HG03025 (cell line): ENCODE measurements around the gene B4GALNT3.
"Not testable (repeated sequence)": the region's sequence is repeated elsewhere in the genome, so short reads cannot be mapped to it uniquely, and the experiment has no call there.

Source experiments
- ATAC-seq: cut with Tn5 transposase; IDR thresholded peaks from one replicate; pipeline ENCODE4 v1.9.1; 2021; ENCODE audit warnings: mild to moderate bottlenecking, moderate library complexity; ENCODE audit not compliant: unreplicated experiment, low FRiP score

B4GALNT3 gene

DNA sequence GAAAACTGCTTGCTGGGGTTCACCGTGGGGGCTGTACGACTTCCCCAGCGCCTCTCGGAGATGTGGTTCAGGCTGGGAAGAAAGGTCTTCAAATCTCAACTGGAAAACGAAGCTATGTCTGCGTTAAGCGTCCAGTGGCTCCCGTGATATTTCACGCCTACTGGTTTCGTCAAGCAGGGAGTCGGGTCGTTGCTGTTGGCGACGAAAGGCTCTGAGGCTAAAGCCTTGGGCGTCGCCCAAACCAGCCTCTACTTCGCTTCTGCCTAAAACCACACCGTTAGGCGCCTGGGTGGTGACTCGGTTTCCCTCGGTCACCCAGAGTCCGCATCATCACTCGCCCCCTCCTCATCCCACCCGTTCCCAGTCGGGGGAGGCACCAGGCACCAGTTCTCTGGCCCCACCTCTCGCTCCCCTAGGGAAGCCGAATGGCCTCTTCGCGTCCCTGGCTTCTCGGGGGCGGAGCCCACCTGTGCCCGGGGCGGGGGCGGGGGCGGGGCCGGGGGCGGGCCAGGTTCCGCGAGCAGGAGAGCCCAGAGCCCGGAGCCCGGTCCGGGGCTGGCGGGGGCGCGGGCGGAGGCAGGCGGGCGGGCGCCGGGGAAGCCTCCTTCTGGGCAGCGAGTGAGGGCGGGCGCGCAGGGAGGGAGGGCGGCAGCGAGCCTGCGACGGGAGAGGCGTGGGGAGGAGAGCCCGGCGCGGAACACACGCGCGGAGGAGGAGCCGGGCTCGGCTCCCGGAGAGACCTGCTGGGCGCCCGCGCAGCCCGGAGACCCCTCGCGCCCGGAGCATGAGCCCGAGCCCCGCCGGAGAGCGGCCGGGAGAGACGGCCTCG lies at the start of gene B4GALNT3:
Gene B4GALNT3, plus strand, starts transcription at position 510 of the 829 bp plus-strand sequence. CDS start 438 bp downstream, outside the sequence.
- ATAC-seq = no peak

DNA sequence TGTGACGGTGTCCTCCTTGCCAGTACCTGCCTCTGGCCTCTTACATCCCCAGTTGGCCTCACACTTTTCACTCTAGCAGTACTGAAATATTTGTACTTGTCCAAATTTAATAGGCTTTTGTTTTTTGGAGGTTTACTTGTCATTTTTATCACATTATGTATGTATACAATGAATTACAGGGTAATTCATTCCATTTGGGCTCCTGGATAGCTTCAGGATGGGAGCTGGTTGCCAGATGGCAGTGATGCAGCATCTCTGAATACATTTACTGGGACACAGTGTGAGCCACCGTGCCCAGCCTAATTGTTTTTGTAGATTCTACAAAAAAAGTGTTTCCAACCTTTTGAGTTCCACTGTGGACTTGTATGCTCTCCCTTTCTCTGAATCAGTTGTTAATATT lies 44.9 kb upstream of the B4GALNT3 start:
- no peak for ATAC-seq

DNA sequence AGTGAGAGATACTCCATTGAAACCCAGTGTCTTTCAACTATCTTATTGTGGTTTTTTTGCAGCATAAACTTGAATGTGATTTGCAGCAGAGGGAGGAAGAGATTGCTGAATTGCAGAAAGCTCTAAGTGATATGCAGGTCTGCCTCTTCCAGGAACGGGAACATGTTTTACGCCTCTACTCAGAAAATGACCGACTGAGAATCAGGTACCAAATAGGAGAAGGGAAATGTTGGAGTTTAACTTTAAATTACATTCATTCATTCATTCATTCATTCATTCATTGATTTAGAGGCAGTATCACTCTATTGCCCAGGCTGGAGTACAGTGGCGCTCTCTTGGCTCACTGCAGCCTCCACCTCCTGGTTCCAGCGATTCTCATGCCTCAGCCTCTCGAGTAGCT lies 41.3 kb upstream of the B4GALNT3 start:
- no peak for ATAC-seq

DNA sequence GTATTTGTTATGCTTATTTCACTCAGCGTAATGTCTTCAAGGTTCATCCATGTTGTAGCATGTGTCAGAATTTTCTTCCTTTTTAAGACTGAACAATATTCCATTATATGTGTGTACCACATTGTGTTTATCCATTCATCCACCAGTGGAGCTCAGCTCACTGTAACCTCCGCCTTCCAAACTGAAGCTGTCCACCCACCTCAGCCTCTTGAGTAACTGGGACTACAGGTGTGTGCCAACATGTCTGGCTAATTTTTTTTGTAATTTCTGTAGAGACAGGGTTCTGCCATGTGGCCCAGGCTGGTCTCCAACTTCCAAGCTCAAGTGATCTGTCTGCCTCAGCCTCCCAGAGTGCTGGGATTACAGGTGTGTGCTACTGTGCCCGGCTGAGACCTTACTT lies 37.2 kb upstream of the B4GALNT3 start:
- no peak for ATAC-seq

DNA sequence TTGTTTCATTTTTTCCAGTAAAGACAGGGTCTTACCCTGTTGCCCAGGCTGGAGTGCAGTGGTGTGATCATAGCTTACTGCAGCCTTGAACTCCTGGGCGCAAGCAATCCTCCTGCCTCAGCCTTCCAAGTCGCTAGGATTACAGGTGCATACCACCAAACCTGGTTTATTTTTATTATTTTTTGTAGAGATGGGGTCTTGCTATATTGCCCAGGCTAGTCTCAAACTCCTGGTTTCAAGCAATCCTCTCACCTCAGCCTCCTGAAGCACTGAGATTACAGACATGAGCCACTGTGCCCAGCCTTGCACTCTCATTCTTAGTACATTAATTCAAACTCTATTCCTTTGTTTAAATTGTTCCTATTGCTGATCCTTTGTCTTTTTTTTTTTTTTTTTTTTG lies 24.0 kb upstream of the B4GALNT3 start:
- ATAC-seq = not testable (repeated sequence)

DNA sequence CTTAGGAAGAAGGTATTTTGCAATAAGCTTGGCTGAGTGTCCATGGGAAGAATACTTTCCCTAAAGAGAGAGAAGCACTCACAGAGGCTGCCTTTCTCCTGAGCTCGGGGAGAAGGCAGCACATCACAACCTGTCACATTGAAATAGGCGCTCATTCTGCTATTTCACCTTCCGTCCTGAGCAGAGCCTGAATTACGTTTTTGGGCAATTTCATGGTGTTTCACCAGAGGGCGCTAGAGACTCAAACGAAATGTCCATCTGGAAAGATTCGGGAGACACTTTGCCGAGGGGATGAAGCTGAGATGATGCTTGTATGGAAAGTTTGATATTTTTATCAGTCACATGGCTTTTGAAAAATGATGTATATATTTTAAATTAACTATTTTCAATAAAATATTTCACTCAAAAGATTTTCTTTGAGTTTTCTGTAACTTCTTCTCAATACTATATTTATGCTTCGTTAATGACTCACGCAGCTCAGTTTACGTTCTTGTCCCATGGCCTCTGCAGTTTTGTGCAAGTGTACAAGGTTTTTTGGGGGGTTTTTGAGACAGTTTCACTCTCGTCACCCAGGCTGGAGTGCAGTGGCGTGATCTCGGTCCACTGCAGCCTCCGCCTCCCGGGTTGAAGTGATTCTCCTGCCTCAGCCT lies 17.4 kb upstream of the B4GALNT3 start:
- ATAC-seq = no peak

DNA sequence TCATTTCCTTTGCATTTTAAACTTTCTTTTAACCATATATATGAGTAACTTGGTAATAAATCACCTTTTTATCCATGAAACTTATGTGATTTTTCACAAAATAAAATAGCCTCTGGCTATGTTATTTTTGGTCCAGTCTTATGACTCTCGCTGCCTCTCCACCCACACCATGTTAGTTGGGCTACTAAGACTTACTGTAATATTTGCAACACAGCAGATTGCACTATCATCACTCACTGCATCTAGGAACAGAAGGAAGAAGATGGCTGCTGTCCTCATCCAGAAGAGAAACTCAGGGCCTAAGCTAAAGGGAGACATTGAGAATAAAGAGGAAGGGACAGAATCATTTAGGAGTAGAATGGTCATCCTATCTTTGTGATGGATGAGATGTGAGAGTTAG lies 12.6 kb upstream of the B4GALNT3 start:
- no peak for ATAC-seq

DNA sequence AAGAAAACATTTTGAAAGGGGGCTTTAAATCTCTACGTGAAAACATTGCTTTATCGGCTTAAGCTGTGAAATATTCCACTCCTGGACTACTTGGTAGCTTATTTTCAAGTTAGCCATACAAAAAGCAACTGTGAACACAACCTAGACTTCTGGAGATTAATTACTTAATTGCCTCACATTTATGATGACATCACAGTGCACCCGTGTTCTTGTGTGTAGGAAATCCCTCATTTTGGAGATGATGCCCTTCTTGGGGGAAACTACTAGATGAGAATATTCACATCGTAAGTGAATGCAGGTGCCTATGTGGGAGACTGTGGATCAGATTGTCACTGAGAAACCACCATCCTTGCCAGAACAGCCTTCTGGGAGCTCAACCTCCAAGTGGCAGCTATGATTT lies 10.5 kb upstream of the B4GALNT3 start:
- no peak for ATAC-seq

DNA sequence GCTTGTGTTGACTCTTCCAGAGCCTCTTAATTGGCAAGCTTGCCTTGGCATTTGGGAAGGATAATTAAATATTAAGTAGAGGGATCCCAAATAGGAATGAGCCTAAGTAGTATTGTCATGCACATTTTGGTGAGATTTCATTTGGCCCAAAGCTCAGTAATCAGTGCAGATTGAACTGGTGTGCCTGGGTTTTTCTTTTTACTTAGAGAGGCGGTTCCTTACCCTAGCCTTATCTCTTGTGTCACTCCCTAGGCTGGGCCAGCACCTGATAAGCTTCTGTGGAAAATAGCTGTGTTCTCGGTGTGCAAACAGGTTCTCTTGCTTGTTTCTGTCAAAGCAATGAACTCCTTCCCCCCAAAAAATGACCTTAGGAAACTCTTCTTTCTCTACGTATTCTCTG lies 9.3 kb upstream of the B4GALNT3 start:
- no peak for ATAC-seq

DNA sequence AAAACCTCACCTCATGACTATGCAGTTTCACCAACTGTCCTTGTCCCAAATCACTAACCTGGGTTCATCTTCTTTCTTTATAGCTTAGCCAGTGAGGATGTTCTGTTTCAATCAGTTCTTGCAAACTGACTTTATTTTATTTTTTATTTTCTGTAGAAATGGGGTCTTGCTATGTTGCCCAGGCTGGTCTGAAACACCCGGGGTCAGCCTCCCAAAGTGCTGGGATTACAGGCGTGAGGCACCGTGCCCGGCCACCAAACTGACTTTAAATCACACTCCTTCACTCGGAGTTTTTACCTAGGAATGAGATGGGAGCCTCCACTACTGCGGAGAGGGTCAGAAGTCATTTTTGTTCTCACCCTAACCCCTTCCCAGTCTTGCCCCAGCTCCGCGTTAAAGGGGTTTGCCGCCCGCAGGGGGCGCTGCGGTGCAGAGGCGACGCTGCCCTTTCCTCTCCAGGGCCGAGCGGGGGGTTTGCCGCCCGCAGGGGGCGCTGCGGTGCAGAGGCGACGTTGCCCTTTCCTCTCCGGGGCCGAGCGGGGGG lies 7.0 kb upstream of the B4GALNT3 start:
- no peak for ATAC-seq

DNA sequence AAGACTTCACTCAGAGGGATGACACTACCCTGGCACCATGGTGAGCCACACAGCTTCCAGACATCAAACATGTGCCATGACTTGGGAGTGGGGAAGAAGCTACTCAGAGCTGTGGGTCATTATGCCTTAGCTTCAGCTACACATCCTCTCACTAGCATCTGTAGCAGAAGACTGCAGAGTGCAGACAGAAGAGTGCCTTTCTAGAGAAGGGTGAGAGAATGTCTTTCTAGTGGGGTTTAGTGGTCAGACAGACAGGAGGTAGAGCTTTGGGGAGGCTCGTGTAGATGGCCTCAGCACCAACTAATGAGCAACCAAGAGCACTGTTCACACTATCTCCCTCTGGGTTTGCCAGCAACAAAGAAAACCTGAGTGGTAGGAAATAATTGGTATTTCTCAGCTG lies 4.9 kb upstream of the B4GALNT3 start:
- no peak for ATAC-seq

DNA sequence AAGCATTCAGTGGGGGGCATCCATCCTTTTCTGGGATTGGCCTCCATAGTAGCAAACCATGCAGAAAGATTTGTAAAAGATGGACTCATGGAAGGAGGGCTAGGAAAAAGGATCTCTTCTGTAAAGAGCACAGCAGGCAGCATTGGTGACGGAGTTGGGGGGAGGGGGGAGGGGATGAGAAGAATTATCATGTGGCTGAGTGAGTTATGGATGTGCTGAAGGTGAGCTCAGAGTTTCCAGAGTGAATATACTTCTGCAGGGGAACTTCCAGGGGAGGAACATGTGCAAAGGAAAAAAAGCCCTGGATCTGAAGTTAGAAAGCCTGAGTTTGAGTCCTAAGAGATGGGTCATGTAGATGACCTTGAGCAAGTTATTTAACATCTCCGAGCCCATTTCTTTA lies 3.9 kb upstream of the B4GALNT3 start:
- ATAC-seq = no peak

DNA sequence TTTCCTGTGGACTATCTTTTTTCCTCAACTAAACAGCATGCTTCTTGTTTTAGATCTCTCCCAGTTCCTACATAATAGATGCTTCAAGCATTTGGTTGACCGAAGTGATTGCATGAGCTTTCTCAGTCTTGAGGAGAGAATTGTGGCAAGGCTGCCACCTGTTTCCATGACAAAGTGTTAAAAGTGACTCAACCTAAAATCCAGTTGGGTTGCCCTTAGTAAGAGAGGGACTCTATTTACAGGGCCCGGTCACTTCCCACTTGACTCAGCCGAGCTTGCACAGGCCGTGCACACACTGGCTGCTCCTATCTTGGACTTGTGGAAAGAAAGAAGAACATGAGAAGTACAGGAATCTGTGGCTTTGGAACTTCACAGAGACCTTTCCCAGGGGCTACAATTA lies 2.1 kb upstream of the B4GALNT3 start:
- no peak for ATAC-seq

DNA sequence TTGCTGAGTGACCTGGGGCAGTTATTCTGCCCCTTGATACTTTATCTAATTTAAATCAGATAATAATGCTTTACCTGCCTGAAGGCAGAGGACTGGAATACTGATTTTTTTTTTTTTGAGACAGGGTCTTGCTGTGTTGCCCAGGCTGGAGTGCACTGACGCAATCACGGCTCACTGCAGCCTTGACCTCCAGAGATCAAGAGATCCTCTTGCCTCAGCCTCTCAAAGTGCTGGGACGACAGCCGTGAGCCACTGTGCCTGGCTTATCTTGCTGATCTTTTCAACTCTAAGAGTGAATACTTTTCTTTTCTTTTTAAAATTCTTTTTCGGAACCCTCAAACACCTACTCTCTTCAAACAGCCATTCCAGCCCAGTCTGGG lies 699 bp upstream of the B4GALNT3 start:
- no peak for ATAC-seq

DNA sequence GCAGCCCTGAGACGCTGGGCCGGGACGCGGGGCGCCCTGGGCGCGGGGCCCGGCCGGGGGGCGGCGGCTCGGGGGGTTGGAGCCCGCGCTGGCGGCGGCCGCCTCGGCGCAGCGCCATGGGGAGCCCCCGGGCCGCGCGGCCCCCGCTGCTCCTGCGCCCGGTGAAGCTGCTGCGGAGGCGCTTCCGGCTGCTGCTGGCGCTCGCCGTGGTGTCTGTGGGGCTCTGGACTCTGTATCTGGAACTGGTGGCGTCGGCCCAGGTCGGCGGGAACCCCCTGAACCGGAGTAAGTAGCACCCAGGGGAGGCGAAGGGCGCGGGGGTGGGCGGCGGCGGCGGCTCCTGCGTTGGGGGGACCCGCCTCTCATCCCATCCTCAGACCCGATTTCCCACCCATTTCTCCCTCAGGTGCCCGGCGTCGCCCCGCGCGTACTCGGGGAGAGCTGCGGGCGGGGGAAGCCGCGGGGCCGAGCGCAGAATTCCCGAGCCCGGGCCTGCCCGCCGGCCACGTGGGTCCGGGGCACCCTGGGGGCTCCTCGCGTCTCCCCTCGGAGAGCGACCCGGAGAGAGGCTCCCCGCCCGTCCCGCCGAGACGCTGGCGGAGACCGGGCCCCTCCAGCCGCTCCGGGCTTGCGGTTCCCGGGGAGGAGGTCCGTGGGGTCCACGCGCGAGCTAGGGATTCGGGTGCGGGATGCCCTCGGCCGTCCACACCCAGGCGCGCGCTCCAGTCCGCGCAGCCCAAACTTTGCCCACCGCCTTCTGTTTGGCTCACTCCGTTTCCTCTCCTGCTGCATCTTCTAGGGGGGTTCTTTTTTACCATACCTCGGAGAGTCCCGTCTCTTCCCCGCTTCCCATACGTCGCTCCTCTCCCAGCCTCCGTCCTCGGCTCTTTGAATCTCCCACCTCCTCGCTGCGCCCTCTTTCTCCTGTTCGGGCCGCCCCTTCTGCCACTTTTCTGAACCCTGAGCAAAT lies 807 bp downstream of the B4GALNT3 start:
- no peak for ATAC-seq

DNA sequence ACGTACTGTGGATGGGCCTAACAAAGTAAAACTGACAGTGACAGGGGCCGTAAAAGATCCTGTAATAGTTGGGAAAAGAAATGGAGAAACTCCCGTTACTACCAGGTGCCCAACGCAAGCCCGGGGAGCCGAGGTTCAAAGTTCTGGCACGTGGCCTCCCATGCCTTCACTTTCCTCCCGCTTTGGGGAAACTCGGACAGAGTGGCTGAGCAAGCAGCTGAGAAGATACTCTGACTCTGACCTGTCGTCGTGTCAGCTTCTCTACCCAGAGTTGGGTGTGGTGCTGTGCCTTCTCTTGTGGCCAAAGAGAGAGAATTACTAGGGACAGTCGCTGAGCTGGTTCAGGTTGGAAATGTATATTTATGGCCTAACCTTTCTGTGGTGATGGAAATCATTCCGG lies 1.7 kb downstream of the B4GALNT3 start:
- no peak for ATAC-seq

DNA sequence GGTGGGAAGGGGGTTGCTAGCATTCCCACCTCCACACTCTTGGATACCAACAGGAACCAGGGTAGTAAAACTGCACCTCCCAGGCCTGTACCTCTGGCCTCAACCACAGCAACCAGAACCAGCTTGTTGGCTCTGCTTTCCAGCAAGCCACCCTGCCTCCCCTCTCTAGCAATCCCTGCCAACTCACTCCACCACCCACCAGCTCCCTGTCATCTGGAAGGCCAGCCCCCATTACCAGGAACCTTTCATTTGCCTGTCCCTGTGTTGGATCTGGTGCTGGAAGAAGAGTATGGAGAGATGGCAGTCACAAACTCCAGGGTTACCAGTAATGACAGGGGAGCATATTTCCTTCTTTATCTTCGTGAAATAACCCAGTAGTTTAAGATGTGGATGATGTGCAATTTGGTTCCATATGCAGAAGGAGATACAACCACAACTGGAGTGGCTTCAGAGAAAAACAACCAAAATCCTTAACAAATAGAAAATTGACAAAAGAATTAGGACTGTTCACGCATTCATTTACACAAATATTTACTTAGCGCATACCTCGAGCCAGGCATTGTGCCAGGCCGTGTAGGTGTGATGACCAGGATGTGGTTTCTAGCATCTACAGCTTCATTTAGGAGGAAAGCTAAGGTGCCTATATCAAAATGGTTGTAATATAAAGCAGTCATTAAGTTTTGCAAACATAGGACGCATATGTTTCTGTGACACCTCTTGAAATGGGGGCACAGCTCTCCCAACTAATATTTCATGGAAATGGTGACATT lies 3.4 kb downstream of the B4GALNT3 start:
- ATAC-seq = no peak

DNA sequence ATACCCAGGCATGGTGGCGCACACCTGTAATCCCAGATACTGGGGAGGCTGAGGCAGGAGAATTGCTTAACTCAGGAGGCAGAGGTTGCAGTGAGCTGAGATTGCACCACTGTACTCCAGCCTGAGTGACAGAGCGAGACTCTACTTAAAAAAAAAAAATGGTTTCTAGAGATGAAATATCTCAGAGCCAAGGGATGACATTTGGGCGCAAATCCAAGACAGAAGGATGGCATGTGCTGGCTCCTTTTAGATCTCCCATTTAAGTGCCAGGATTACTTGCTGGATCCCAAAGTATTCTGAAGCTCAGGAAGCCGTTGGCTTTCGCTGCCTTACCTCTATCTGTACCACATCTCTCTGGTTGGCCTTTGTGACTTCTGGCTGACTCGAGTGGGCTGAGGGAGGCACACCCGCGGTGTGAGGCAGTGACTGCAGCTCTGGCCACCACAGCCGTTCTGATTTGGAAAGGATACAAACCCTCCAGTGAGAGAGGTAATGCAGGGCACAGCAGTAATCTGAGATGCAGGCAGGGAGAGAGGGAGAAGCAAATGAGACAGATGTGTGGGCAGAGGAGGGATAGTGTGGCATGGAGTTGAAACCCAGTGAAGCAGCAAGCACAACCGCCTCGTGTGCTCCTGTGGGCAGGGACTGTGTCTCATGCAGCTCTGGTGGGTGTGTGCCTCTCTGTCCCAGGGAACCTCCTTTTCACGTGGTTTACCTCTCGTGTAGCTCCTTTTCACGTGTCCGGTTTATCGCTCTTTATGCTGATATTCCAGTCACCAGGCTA lies 4.9 kb downstream of the B4GALNT3 start:
- ATAC-seq = no peak

DNA sequence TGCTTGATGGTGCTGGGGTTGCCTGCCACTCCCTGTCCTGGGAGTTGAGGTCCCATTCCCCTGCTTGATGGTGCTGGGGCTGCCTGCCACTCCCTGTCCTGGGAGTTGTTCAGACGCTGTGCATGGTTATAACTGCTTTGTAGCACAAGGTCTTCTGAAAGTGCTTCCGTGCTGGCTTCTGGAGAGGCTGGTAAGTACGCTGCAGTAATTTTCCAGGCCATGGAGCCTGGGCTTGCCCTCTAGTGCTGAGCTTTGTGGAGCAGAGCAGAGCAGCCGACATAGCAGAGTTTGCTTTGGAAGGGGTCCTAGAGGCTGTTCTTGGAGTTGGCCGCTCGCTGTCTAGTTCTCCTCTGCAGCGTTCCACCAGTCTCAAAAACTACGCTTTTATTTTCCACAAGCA lies 6.3 kb downstream of the B4GALNT3 start:
- no peak for ATAC-seq
